HL-60 (cell line): ENCODE data around the gene BTBD9.
A peak's percentile ranks its signal among the peaks of the same experiment; 100 is the strongest.

Source experiments
- DNase-seq, 2 experiments: peaks; one replicate each; pipeline ENCODE4 v3.0.0-alpha.2; 2010 to 2020; ENCODE audit warnings: low read depth in 1 of 2, low spot score in 1 of 2
- H3K27ac ChIP-seq: fragments of 250-450 bp; sonication (Bioruptor Pico); replicated peaks from 2 replicates; pipeline ENCODE4 v1.5.1; 2020; ENCODE audit warnings: mild to moderate bottlenecking, moderate library complexity
- H3K27me3 ChIP-seq: fragments of 250-450 bp; sonication (Bioruptor Pico); 2 replicates; pipeline ENCODE4 v1.5.1; 2021; ENCODE audit warnings: mild to moderate bottlenecking, moderate library complexity; ENCODE audit not compliant: insufficient read depth, poor library complexity, severe bottlenecking
- H3K4me3 ChIP-seq: replicated peaks from 2 replicates; pipeline ENCODE4 v1.5.1; 2011; ENCODE audit warnings: mild to moderate bottlenecking, control low read depth, low read length; ENCODE audit not compliant: insufficient read depth
- GABPA ChIP-seq: IDR thresholded peaks from 2 replicates; pipeline ENCODE4 v1.6.1; 2012; ENCODE audit warnings: low read depth
- POLR2AphosphoS5 ChIP-seq: IDR thresholded peaks from 2 replicates; pipeline ENCODE4 v1.6.1; 2012; ENCODE audit warnings: low read depth
- REST ChIP-seq: IDR thresholded peaks from 2 replicates; pipeline ENCODE4 v1.6.1; 2012; ENCODE audit warnings: low read depth; ENCODE audit not compliant: insufficient replicate concordance
- SPI1 ChIP-seq: IDR thresholded peaks from 2 replicates; pipeline ENCODE4 v1.6.1; 2012; ENCODE audit warnings: low read depth, mild to moderate bottlenecking, borderline replicate concordance
- long read RNA-seq: library from polyadenylated mRNA; unstranded; transcript quantifications from one replicate; pipeline ENCODE4 v2.0.0, GENCODE V29; 2020
- TF ChIP-seq, protein P1 (sequence below): IDR thresholded peaks from one replicate; pipeline ENCODE4 v1.5.1; 2011; ENCODE audit warnings: low read length, control low read depth, inconsistent platforms; ENCODE audit not compliant: insufficient read depth

BTBD9 gene
- long read RNA-seq, partial matches to known transcripts: 0 of 4 reads
- long read RNA-seq, other reads (novel, unspliced or antisense): 4 of 4 reads

- H3K4me3 ChIP-seq: peak within 1 kb of the TSS; percentile 95
- no peak for TF ChIP-seq GABPA
- TF ChIP-seq, protein P1, sequence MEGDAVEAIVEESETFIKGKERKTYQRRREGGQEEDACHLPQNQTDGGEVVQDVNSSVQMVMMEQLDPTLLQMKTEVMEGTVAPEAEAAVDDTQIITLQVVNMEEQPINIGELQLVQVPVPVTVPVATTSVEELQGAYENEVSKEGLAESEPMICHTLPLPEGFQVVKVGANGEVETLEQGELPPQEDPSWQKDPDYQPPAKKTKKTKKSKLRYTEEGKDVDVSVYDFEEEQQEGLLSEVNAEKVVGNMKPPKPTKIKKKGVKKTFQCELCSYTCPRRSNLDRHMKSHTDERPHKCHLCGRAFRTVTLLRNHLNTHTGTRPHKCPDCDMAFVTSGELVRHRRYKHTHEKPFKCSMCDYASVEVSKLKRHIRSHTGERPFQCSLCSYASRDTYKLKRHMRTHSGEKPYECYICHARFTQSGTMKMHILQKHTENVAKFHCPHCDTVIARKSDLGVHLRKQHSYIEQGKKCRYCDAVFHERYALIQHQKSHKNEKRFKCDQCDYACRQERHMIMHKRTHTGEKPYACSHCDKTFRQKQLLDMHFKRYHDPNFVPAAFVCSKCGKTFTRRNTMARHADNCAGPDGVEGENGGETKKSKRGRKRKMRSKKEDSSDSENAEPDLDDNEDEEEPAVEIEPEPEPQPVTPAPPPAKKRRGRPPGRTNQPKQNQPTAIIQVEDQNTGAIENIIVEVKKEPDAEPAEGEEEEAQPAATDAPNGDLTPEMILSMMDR: no peak
- TF ChIP-seq SPI1: no peak
- no peak; the same call in 1 of the 2 replicates for TF ChIP-seq POLR2AphosphoS5
- TF ChIP-seq REST: no peak
- no peaks in the 10 kb centered on the region for H3K27me3 ChIP-seq
- peak; percentile 53 to 66 for DNase-seq
- H3K27ac ChIP-seq: peak within 1 kb of the TSS; percentile 72
These were observed at the start of gene BTBD9 for GRCh38 chr6:38639498-38640215. Gene BTBD9, minus strand, starts transcription at chr6:38639929.

- H3K4me3 ChIP-seq: no peak overlapping the region
- peak; percentile 84 for TF ChIP-seq SPI1
- TF ChIP-seq, protein P1: no peak
- DNase-seq: peak in 1 of 2 experiments; percentile 34
- H3K27ac ChIP-seq: no peak overlapping the region
- H3K27me3 ChIP-seq: no peaks in the 10 kb centered on the region
These were observed 48.9 kb upstream of the BTBD9 start for GRCh38 chr6:38688579-38689087.

DNA sequence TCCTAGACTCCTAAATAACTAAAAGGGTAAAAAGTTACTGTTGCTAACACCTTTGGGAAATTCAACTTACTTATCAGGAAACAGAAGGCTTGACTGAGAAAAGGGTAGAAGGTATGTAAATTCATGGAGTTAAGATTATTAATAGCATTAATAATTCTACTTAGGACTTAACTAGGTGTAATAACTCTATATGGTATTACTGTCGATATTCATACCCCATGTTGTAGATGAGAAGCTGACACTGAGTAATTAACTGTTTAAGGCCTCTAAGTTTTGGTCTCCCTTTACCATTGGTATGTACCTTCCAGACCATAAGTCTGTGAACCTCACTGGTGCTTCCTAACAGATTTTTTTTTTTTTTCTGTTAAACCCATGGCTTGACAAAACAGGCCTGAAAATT lies 47.8 kb upstream of the BTBD9 start:
- no peak overlapping the region for H3K4me3 ChIP-seq
- H3K27ac ChIP-seq: no peak overlapping the region
- TF ChIP-seq SPI1 (no peak), GABPA (no peak), POLR2AphosphoS5 (no peak), REST (no peak)
- TF ChIP-seq, protein P1: no peak
- no peaks in the 10 kb centered on the region for H3K27me3 ChIP-seq
- DNase-seq: no peak

- no peaks in the 10 kb centered on the region for H3K27me3 ChIP-seq
- DNase-seq: no peak
- TF ChIP-seq REST: no peak
- TF ChIP-seq, protein P1: no peak
- no peak for TF ChIP-seq GABPA
- TF ChIP-seq SPI1: no peak
- no peak for TF ChIP-seq POLR2AphosphoS5
- no peak overlapping the region for H3K4me3 ChIP-seq
- H3K27ac ChIP-seq: no peak overlapping the region
These were observed 47.3 kb upstream of the BTBD9 start for GRCh38 chr6:38687043-38687353.
